NCI-H1092 (cell line): ENCODE measurements around the gene DAG1.
"Not testable (repeated sequence)": the region's sequence is repeated elsewhere in the genome, so short reads cannot be mapped to it uniquely, and the experiment has no call there.

Experiments
- DNase-seq: peaks from one replicate; lab custom pipeline; 2025; lab: John Stamatoyannopoulos, UW

The DAG1 gene

DNA sequence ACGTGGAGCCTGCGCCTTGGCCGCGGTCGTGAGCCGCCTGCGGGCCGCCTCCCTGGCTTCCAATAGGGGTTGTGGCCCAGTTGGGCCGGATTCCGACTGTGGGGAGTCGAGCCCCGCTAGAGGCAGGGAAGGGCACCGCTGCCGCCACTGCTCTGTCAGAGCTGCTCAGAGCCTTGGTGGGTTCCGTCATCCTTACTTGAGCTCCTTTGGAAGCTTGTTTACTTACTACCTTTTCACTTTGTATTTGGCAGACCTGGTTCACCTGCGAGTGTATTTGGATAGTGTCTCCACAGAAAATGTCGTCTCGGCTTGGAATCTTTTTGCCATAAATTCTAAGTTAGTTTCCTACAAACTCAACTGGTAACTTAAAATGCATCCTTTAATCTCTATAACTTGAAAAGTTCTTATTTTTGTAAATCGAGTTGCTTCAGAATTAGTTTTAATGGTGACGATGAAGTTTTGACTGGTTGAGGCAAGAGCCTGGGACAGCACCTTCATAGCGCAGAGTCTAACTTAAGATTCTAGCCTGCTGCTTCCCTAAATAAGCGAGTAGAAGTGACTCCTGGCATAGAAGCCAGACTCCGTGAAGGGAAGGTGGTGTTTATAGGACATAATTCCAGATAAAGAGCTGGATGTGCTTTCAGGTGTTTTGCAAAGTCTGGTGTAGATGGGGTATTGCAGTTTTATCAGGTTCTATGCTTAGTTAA lies 800 bp downstream of the DAG1 start:
- peak; percentile 31 for DNase-seq

DNA sequence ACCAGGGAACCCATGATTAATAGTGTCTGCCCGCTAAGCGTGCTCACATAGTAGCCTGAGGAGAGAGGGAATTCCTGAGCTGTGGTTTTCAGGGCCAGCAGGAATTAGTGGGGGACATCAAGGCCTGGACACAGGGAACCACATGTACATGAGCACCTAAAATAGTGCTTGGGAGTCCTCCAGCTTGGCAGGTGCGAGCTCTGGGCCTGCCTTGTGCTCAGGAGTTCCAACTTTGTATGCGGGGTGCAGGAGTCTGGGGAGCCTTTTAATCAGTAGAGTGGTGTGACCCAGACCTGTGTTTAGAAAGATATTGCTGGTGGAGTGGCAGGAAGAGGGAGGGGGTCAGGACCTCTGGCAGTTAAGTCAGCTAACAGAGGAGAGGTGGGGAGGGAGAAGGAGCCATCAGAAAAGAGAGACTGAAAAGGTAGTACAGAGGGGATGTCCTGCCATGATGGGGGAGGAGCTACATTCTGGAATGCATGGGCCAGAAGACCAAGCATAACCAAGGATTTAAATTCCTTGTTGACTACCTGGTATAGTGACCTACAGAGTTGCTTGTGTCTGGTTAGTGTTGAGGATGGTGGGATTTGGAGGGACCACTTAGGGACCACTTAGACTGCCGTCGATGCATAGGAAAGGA lies 1.9 kb downstream of the DAG1 start:
- DNase-seq: no peak

GRCh38 chr3:49476563-49476962 lies 6.5 kb downstream of the DAG1 start:
- no peak for DNase-seq

DNA sequence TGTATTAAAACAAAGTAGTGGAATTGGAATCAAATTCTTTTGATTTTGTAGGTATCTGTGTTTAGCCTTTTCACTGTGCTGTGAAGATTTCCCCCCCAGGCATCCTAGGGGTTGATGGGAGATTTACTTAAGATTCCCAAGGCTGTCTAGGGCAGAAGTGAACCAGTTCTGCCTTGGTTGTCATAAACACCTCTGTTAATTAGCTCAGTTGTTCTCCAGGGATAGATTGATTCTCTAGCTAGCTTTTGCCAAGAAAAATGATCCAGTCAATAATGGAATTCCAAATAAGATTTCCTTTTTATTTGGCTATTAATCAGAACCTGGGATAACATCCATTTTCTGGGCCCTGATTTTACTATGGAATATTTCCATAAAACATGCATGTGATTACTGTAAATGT lies 12.7 kb downstream of the DAG1 start:
- DNase-seq: no peak

- no peak for DNase-seq
Measured at GRCh38 chr3:49484471-49484870, 14.4 kb downstream of the DAG1 start.

DNA sequence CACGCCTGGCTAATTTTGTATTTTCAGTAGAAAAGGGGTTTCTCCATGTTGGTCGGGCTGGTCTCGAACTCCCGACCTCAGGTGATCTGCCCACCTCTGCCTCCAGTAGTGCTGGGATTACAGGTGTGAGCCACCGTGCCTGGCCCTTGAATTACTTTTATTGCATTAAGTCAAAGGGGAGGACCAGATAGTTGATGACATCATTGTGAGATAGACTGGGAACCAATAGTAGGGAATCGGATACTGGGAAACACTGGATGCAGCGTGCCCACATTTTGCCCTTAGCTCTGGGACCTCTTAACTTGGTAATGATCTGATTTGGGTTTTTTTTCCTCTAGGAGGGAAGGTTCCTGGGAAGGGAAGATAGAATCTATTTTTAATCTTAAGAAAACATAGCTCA lies 19.2 kb downstream of the DAG1 start:
- no peak for DNase-seq

DNA sequence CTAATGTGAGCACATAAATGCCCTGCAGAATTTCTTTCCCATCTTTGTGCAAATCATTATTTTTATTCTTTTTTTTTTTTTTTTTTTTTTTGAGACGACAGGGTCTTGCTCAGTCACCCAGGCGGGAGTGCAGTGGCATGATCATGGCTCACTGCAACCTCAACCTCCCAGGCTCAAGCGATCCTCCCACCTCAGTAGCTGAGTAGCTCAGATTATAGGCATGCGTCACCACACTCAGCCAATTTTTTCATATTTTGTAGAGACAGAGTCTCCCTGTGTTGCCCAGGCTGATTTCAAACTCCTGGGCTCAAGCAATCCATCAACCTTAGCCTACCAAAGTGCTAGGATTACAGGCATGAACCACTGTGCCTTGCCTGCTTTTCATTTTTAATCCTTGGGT lies 22.9 kb downstream of the DAG1 start:
- DNase-seq: no peak

DNA sequence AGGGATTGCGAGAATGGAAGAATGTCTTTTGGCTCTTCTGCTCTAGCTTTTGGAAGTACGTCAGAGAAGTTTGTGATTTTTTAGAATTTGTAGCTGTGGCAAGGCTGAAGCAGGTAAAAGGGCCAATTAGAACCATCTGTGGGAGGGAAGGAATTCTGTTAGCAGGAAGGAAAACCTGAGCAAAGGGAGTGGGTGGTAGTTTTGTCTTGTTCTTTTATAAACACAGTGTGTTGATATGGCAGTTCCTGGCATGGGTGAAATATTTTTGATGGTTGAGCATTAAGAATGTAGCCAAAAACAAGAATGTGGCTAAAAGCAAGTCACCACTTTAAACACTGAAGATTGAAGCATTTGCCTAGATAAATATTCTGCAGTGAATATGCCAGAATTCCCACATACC lies 23.8 kb downstream of the DAG1 start:
- no peak for DNase-seq

DNA sequence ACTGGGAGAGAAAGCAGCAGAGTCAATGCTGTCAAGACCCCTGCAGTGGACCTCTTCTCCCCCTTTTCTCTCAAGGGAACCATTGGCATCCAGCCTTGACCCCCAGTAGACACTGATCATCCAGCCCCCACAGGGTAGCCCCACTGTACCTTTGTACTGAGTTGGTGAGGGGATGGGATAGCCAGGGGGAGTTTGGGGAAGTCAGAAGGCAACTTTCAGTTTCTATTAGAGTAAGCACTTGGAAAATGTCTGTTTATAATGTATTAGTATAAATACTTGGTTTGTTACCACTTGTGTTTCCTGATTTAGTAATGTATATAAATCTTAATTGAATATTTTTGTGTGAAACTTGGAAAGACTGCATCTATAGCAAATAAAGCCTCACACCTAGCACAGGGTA lies 25.0 kb downstream of the DAG1 start:
- DNase-seq: no peak

DNA sequence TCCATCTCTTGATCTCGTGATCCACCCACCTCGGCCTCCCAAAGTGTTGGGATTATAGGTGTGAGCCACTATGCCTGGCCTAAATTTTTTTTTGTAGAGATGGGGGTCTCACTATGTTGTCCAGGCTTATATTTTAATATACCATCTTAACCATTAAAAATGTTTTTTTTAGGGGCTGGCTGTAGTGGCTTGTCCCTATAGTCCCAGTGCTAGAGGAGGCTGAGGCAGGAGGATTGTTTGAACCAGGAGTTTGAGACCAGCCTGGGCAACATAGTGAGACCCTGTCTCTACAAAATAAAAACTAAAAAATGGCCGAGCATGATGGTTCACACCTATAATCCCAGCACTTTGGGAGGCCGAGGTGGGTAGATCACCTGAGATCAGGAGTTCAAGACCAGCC lies 26.8 kb downstream of the DAG1 start:
- not testable (repeated sequence) for DNase-seq

DNA sequence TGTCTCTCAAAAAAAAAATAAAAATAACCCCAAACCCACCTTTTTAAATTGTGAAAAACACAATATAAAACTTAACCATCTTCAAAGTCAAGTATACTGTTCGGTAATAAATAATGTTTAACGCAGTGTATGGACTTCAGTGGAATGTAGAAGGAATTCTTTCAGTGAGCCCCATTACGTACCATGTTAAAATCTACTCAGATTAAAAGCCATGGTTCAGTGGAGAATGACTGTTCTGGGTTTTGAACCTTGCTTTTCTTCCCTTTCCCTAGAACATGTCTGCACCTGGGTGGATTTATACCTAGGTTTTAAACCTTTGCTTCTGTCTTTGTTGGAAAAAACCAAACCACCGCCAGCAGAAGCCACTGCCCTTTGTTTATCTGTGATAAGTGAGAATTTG lies 27.5 kb downstream of the DAG1 start:
- DNase-seq: no peak

GRCh38 chr3:49498239-49498638 lies 28.2 kb downstream of the DAG1 start:
- no peak for DNase-seq

DNA sequence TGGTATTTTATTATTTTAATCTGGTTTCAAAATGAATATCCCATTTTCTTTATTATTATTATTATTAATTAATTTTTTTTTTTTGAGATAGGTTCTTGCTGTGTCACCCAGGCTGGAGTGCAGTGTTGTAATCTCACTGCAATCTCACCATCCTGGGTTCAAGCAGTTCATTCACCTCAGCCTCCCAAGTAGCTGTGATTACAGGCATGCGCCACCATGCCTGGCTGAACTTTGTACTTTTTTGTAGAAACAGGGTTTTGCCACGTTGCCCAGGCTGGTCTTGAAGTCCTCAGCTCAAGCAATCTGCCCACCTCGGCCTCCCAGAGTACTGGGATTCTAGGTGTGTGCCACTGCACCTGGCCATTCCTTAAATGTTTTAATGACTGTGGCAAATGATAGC lies 28.6 kb downstream of the DAG1 start:
- DNase-seq: no peak

- DNase-seq: no peak
Measured at GRCh38 chr3:49500205-49500731, 30.2 kb downstream of the DAG1 start.

- no peak for DNase-seq
Measured at GRCh38 chr3:49500732-49501609, 30.9 kb downstream of the DAG1 start.

DNA sequence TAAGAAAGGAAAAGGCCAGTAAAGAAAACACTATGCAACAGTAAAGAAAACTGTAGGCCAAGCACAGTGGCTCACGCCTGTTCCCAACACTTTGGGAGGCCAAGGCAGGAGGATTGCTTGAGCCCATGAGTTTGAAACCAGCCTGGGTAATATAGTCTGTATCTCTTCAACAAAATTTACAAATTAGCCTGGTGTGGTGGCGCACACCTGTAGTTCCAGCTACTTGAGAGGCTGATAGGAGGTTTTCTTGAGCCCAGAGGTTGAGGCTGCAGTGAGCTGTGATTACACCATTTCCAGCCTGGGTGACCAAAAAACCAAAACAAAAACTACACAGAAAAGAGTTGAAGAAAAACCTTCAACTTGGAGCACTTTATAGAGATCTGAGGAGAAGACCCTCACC lies 31.8 kb downstream of the DAG1 start:
- no peak for DNase-seq

- no peak for DNase-seq
Measured at GRCh38 chr3:49506906-49507305, 36.8 kb downstream of the DAG1 start.

GRCh38 chr3:49509028-49509561 lies 39.0 kb downstream of the DAG1 start:
- DNase-seq: no peak

DNA sequence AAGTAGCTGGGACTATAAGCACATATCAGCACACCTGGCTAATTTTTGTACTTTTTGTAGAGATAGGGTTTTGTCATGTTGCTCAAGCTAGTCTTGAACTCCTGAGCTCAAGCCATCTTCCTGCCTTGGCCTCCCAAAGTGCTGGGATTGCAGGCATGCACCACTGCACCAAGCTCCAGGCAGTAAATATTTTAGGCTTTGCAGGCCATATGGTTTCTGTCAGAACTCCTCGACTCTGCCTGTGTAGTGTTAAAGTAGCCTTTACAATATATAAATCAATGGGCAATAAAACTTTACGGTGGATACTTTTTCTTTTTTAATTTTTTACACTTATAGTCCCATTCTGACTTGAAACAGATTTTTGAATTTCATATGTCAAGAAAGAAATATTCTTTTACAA lies 41.6 kb downstream of the DAG1 start:
- DNase-seq: no peak

GRCh38 chr3:49512781-49513355 lies 42.8 kb downstream of the DAG1 start:
- DNase-seq: no peak

DNA sequence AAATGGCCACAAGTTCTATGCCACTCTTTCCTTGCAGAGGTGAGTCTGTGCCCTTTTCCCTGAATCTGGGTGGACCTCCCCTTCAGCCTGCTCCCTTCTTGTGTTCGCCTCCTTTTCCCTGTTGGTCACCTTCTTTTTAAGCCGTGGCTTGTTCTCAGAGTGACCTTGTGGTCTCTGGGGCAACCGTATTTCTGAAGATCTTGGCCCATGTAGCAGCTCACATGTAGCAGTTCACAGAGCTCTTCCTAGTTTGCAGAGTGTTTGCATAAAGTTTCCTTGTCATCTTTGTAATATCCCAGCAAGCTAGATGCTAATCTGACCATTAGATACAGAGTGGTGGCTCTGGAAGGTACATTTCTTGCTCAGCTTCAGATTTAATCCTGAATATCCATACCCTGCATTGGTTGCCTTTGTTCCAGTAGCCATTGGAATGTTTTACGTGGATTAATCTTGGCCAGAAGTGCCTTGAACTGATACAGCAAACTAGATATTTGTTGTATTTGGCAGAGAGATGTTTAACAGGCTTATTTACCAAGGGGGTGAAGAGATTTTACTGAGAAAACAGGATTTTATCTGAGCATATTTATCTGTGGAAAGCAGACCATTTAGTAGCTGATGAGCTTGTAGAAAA lies 43.5 kb downstream of the DAG1 start:
- DNase-seq: no peak

GRCh38 chr3:49518016-49518415 lies 47.9 kb downstream of the DAG1 start:
- DNase-seq: no peak
